Sigmoid colon (tissue), 7 donors: ENCODE results near the gene NOP14. TPM values are rescaled to one million over a fixed set of nuclear protein-coding genes. Genes with fewer than 3 reads are reported as not detected.

ENCODE experiments used
- DNase-seq: peaks from one replicate; pipeline ENCODE4 v3.0.0-alpha.2; 2019
- H3K27ac ChIP-seq, 4 donors: fragments of 200-600 bp; sonication (generic); one replicate each; pipeline ENCODE4 v1.5.1; 2016 to 2019; ENCODE audit warnings: mild to moderate bottlenecking in 1 of 4
- H3K27me3 ChIP-seq, 3 donors: fragments of 200-600 bp; sonication (generic); one replicate each; pipeline ENCODE4 v1.5.1; 2019; ENCODE audit warnings: mild to moderate bottlenecking in 1 of 3
- H3K36me3 ChIP-seq, 4 donors: fragments of 200-600 bp; sonication (generic); one replicate each; pipeline ENCODE4 v1.5.1; 2016 to 2019
- H3K4me1 ChIP-seq, 4 donors: fragments of 200-600 bp; sonication (generic); one replicate each; pipeline ENCODE4 v1.5.1; 2017 to 2019
- H3K4me3 ChIP-seq, 4 donors: fragments of 200-600 bp; sonication (generic); one replicate each; pipeline ENCODE4 v1.5.1; 2017 to 2019; ENCODE audit warnings: mild to moderate bottlenecking in 2 of 4, moderate library complexity in 1 of 4
- H3K9me3 ChIP-seq, 4 donors: fragments of 200-600 bp in 3 of 4; sonication (generic) in 3 of 4; one replicate each; pipeline versions ENCODE4 v1.5.1 to v1.6.1; 2013 to 2019
- CTCF ChIP-seq, 4 experiments: fragments of 450-650 bp in 3 of 4; fragments of 200-600 bp in 1 of 4; IDR thresholded peaks; one replicate each; pipeline ENCODE4 v1.5.1; 2016 to 2019; ENCODE audit warnings: antibody characterized with exemption in 4 of 4, mild to moderate bottlenecking in 3 of 4, moderate library complexity in 2 of 4
- EP300 ChIP-seq, 4 donors: sonication (generic); formaldehyde crosslinking; IDR thresholded peaks; one replicate each; pipeline ENCODE4 v1.6.1; 2017; ENCODE audit warnings: antibody characterized with exemption in 4 of 4
- POLR2A ChIP-seq, 2 donors: fragments of 450-650 bp; IDR thresholded peaks; one replicate each; pipeline ENCODE4 v1.6.1; 2016; ENCODE audit warnings: antibody characterized with exemption in 2 of 2, mild to moderate bottlenecking in 2 of 2, moderate library complexity in 2 of 2
- POLR2AphosphoS5 ChIP-seq, 4 donors: sonication (generic); formaldehyde crosslinking; IDR thresholded peaks; one replicate each; pipeline ENCODE4 v1.6.1; 2017; ENCODE audit warnings: antibody characterized with exemption in 4 of 4
- WGBS, 2 donors: extraction: QIAGEN DNeasy Blood & Tissue Kit; methylation state at CpG; one replicate each; pipeline ENCODE4 v1.1.7; 2013; 5-methylcytosine and 5-hydroxymethylcytosine counted together
- intact Hi-C: fragments of 100-400 bp; cut with DNase I; formaldehyde crosslinking; loops from one replicate; pipeline ENCODE4 v1.15.1; 2023
- polyA plus RNA-seq, 3 donors: library from polyadenylated mRNA; stranded (reverse); fragments of 200-250 nt; gene quantifications; one replicate each; pipeline ENCODE4 v1.2.3, GENCODE V29; 2013
- total RNA-seq, 4 donors: library from RNA; depleted of rRNA; stranded (reverse); fragments of >200 nt; gene quantifications; one replicate each; pipeline ENCODE4 v1.1.0, GENCODE V29; 2016
- donor health status: healthy with polysubstance abuse.
- donor health status: Bipolar disorder and iron deficiency.
- donor health status: healthy.

Gene NOP14
- total and polyA plus RNA-seq, 7 donors: 10.4 to 26.0 (median 13.9) TPM

DNA sequence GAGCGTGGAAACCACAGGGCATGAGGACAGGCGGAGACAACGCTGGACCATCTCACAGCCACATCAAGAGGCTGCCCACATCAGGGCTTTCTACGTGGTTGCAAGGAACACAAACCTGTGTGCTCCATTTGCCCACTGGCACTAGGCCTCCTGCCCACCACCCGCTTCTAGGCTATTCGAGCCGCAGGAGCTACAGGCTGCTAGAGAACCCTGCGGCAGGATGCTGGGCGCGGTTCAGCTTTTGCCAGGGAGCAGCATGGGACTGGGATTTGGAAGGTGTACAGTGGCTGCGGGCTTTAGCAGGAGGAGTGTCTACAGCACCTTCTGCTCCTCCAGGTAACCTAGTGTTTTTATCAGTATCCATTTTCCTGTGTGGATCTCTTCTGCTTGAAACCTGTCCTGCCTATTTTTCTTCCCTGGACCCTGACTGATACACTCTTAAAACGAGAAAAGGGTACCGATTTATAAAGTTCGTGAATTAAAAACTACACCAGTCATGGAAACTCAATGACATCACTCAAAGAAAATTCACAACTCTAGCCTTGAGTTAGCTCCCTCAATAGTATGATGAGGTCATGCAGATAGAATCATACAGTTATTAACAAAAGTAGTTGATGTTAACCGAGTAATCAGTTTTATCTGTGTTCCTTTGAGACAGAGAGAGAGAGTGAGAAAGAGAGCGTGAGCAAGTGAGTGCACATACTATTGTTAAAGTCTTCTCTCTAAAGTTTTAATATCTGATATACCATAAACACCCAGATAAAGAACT is 12.8 kb downstream of the NOP14 start:
- intact Hi-C loops: no loop called here
- H3K27ac ChIP-seq: no peak overlapping the region
- WGBS, 2 donors: 95 to 96% methylated on average over 16 of the region's 16 CpGs
- H3K4me1 ChIP-seq: no peaks in the 10 kb centered on the region
- TF ChIP-seq EP300 (IDR thresholded peaks at IDR 0.05) (no peak), CTCF (IDR thresholded peaks at IDR 0.05) (no peak), POLR2AphosphoS5 (IDR thresholded peaks at IDR 0.05) (no peak), POLR2A (IDR thresholded peaks at IDR 0.05) (no peak)
- H3K27me3 ChIP-seq: no peaks in the 10 kb centered on the region
- peak; percentile 53 for DNase-seq
- H3K9me3 ChIP-seq: no peaks in the 10 kb centered on the region
- H3K4me3 ChIP-seq: no peak overlapping the region
- peaks cover 45 to 97% (median 64%) of the 10 kb centered on the region in 4 donors for H3K36me3 ChIP-seq

GRCh38 chr4:2949782-2950125 is 13.5 kb downstream of the NOP14 start:
- H3K36me3 ChIP-seq: peaks cover 51 to 100% (median 66%) of the 10 kb centered on the region in 4 donors
- intact Hi-C loops: no loop called here

GRCh38 chr4:2948895-2949781 is 14.1 kb downstream of the NOP14 start:
- Histone ChIP-seq H3K27ac (no peak overlapping the region), H3K9me3 (no peaks in the 10 kb centered on the region), H3K36me3 (peaks cover 54 to 100% (median 67%) of the 10 kb centered on the region in 4 donors), H3K4me3 (no peak overlapping the region), H3K27me3 (no peaks in the 10 kb centered on the region), H3K4me1 (no peaks in the 10 kb centered on the region)
- 90 to 93% methylated on average over 14 of the region's 14 CpGs for WGBS, 2 donors
- TF ChIP-seq POLR2AphosphoS5 (IDR thresholded peaks at IDR 0.05) (no peak), CTCF (IDR thresholded peaks at IDR 0.05) (no peak), POLR2A (IDR thresholded peaks at IDR 0.05) (no peak)
- intact Hi-C loops: no loop called here
- peak; percentile 55 for DNase-seq

More at GRCh38 chr4:2949782-2950125, 13.5 kb downstream of the NOP14 start:
- 92 to 95% methylated on average over 11 of the region's 11 CpGs for WGBS, 2 donors
- Histone ChIP-seq H3K9me3 (no peaks in the 10 kb centered on the region), H3K27me3 (no peaks in the 10 kb centered on the region), H3K4me1 (no peaks in the 10 kb centered on the region), H3K4me3 (no peak overlapping the region), H3K27ac (no peak overlapping the region)
- TF ChIP-seq POLR2A (IDR thresholded peaks at IDR 0.05) (no peak), POLR2AphosphoS5 (IDR thresholded peaks at IDR 0.05) (no peak), CTCF (IDR thresholded peaks at IDR 0.05) (no peak), EP300 (IDR thresholded peaks at IDR 0.05) (no peak)
- DNase-seq: peak; percentile 46

- Histone ChIP-seq H3K36me3 (peaks cover 54 to 100% (median 66%) of the 10 kb centered on the region in 4 donors), H3K27ac (no peak overlapping the region), H3K4me1 (no peaks in the 10 kb centered on the region), H3K27me3 (no peaks in the 10 kb centered on the region), H3K4me3 (no peak overlapping the region), H3K9me3 (no peaks in the 10 kb centered on the region)
- TF ChIP-seq CTCF (IDR thresholded peaks at IDR 0.05): no peak
- no peak for TF ChIP-seq POLR2AphosphoS5 (IDR thresholded peaks at IDR 0.05)
- TF ChIP-seq EP300 (IDR thresholded peaks at IDR 0.05): no peak
- TF ChIP-seq POLR2A (IDR thresholded peaks at IDR 0.05): no peak
- DNase-seq: peak; percentile 61
- intact Hi-C loops: no loop called here
- 89 to 90% methylated on average over 11 of the region's 11 CpGs for WGBS, 2 donors
Measured at GRCh38 chr4:2947926-2948325, 15.3 kb downstream of the NOP14 start.
